Kidney epithelial cell (primary cell): ENCODE data around the gene CD160. TPM values are rescaled to one million over a fixed set of nuclear protein-coding genes. Genes with fewer than 3 reads are reported as not detected.
"Not testable (repeated sequence)": the region's sequence is repeated elsewhere in the genome, so short reads cannot be mapped to it uniquely, and the experiment has no call there.

Source experiments
- DNase-seq: peaks from one replicate; pipeline ENCODE4 v3.0.0-alpha.2; 2010; ENCODE audit warnings: low read depth
- H3K27me3 ChIP-seq: 2 replicates; pipeline ENCODE4 v1.6.0; 2011; ENCODE audit warnings: low read length; ENCODE audit not compliant: control insufficient read depth, insufficient read depth
- H3K36me3 ChIP-seq: 2 replicates; pipeline ENCODE4 v1.5.1; 2011; ENCODE audit warnings: low read length; ENCODE audit not compliant: control insufficient read depth, insufficient read depth
- H3K4me3 ChIP-seq: 2 replicates; pipeline ENCODE4 v1.5.1; 2011; ENCODE audit warnings: low read depth, mild to moderate bottlenecking, control low read depth, low read length
- CTCF ChIP-seq: IDR thresholded peaks from 2 replicates; pipeline ENCODE4 v1.5.1; 2011; ENCODE audit warnings: mild to moderate bottlenecking, moderate library complexity, low read length, control low read depth, inconsistent platforms; ENCODE audit not compliant: insufficient read depth, poor library complexity, severe bottlenecking
- total RNA-seq: library from RNA; depleted of rRNA; stranded (reverse); fragments of >200 nt; gene quantifications from 2 replicates; pipeline ENCODE4 v1.2.3, GENCODE V29; 2015

CD160 gene
- total RNA-seq, 1 donor from 2014 or later = not detected

- no peaks in the 10 kb centered on the region for H3K36me3 ChIP-seq
- H3K4me3 ChIP-seq = no peak overlapping the region
- H3K27me3 ChIP-seq = peaks cover 2% of the 10 kb centered on the region
- no peak for TF ChIP-seq CTCF
- no peak for DNase-seq
Observed at GRCh38 chr1:145716641-145717345, 2.5 kb upstream of the CD160 start.

GRCh38 chr1:145717833-145718232 lies 1.5 kb upstream of the CD160 start:
- no peak for TF ChIP-seq CTCF
- Histone ChIP-seq H3K4me3 (no peak overlapping the region), H3K27me3 (peaks cover 2% of the 10 kb centered on the region), H3K36me3 (no peaks in the 10 kb centered on the region)
- no peak for DNase-seq

- not testable (repeated sequence) for H3K36me3 ChIP-seq, DNase-seq
Observed at GRCh38 chr1:145718465-145718864, 834 bp upstream of the CD160 start.

DNA sequence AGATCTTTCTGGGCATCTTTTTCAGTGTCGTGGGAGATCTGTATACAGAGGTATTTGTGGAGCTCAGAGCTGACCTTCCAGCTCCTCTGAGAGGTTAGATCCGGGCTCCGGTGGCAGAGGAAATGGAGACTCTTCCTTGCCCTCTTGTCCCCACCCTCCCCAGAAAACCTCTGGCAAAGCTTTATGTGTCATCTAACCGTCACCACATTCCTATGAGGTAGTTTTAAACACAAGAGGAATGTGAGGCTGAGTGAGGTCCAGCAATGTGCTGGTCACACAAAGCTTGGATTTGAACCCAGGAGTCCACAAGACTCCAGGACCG lies 1.2 kb downstream of the CD160 start:
- TF ChIP-seq CTCF = no peak
- no peak overlapping the region for H3K4me3 ChIP-seq
- DNase-seq = peak; percentile 66
- H3K36me3 ChIP-seq = no peaks in the 10 kb centered on the region
- peaks cover 2% of the 10 kb centered on the region for H3K27me3 ChIP-seq

More at GRCh38 chr1:145718465-145718864, 834 bp upstream of the CD160 start:
- H3K4me3 ChIP-seq, H3K27me3 ChIP-seq: not testable (repeated sequence)

DNA sequence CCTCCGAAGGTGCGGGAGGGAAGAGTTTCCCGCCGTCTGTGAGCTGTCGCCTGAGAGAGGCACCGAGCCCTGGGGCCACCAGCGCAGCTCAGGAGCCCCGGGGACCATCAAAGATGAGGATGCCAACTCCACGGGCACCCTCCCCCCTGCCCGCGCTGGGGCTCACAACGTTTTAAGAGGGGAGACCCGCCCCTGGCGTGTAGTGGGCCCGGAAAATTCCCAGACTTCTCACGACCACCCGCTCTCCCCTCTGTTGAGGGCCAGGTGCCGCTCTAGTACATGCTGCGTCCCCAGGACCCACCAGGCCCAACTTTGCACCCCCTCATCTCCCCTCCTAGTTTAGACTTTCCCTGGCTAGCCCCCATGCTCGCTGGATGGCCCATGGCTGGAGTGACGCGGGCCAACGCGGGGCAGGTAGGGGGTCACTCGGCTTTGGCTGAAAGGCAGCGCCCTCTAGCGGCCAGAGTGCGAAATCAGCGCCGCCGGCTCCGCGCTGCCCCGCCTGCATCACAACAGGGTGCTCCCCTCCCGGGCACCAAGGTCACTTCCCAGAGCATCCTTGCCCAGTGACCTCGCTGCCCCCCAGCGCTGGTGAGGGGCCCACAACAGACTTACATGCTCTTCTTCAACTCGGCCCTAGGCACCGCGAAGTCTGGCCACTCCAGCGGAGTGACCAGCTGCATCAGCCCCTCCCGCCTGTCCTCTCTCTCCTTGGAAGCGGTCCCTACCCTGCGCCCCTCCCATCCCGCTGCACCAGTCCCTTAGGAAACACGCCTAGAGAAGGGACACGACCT lies 1.8 kb downstream of the CD160 start:
- Histone ChIP-seq H3K27me3 (peaks cover 2% of the 10 kb centered on the region), H3K4me3 (peak overlapping the region; percentile 43), H3K36me3 (no peaks in the 10 kb centered on the region)
- TF ChIP-seq CTCF = peak; percentile 95
- no peak for DNase-seq

GRCh38 chr1:145726193-145726592 lies 6.9 kb downstream of the CD160 start:
- not testable (repeated sequence) for H3K36me3 ChIP-seq, H3K4me3 ChIP-seq, DNase-seq, H3K27me3 ChIP-seq
